ENCODE measurements around the gene CNIH3.
"Not testable (repeated sequence)": the region's sequence is repeated elsewhere in the genome, so short reads cannot be mapped to it uniquely, and the experiment has no call there.

The CNIH3 gene

GRCh38 chr1:224615861-224616755, at the start of gene CNIH3:
Gene CNIH3 (plus strand): TSS chr1:224616317. CDS start chr1:224617175, 858 bp downstream.
- no peak for DNase-seq (ENCODE audit: low spot score)

GRCh38 chr1:224566492-224566891, 49.6 kb upstream of the CNIH3 start:
- not testable (repeated sequence) for DNase-seq (ENCODE audit: low spot score)

- DNase-seq (ENCODE audit: low spot score): no peak
Observed at GRCh38 chr1:224569276-224569675, 46.8 kb upstream of the CNIH3 start.

GRCh38 chr1:224571975-224572374, 44.1 kb upstream of the CNIH3 start:
- not testable (repeated sequence) for DNase-seq (ENCODE audit: low spot score)

- no peak for DNase-seq (ENCODE audit: low spot score)
Observed at GRCh38 chr1:224579526-224579925, 36.6 kb upstream of the CNIH3 start.

GRCh38 chr1:224580006-224580405, 36.1 kb upstream of the CNIH3 start:
- DNase-seq (ENCODE audit: low spot score): no peak

- DNase-seq (ENCODE audit: low spot score): no peak
Observed at GRCh38 chr1:224582041-224582440, 34.1 kb upstream of the CNIH3 start.

- no peak for DNase-seq (ENCODE audit: low spot score)
Observed at GRCh38 chr1:224583774-224584173, 32.3 kb upstream of the CNIH3 start.

- no peak for DNase-seq (ENCODE audit: low spot score)
Observed at GRCh38 chr1:224585051-224585450, 31.1 kb upstream of the CNIH3 start.

- no peak for DNase-seq (ENCODE audit: low spot score)
Observed at GRCh38 chr1:224587051-224587450, 29.1 kb upstream of the CNIH3 start.

- DNase-seq (ENCODE audit: low spot score): no peak
Observed at GRCh38 chr1:224588515-224588914, 27.6 kb upstream of the CNIH3 start.

GRCh38 chr1:224589006-224589405, 27.1 kb upstream of the CNIH3 start:
- DNase-seq (ENCODE audit: low spot score): no peak

GRCh38 chr1:224591326-224591725, 24.8 kb upstream of the CNIH3 start:
- DNase-seq (ENCODE audit: low spot score): no peak

- DNase-seq (ENCODE audit: low spot score): no peak
Observed at GRCh38 chr1:224592636-224593582, 23.2 kb upstream of the CNIH3 start.

GRCh38 chr1:224594360-224594759, 21.8 kb upstream of the CNIH3 start:
- no peak for DNase-seq (ENCODE audit: low spot score)

GRCh38 chr1:224594851-224595250, 21.3 kb upstream of the CNIH3 start:
- DNase-seq (ENCODE audit: low spot score): no peak

- DNase-seq (ENCODE audit: low spot score): no peak
Observed at GRCh38 chr1:224605482-224606181, 10.5 kb upstream of the CNIH3 start.

- no peak for DNase-seq (ENCODE audit: low spot score)
Observed at GRCh38 chr1:224607188-224608148, 8.6 kb upstream of the CNIH3 start.

- no peak for DNase-seq (ENCODE audit: low spot score)
Observed at GRCh38 chr1:224609333-224609732, 6.8 kb upstream of the CNIH3 start.

GRCh38 chr1:224612246-224612645, 3.9 kb upstream of the CNIH3 start:
- DNase-seq (ENCODE audit: low spot score): no peak

GRCh38 chr1:224613486-224613885, 2.6 kb upstream of the CNIH3 start:
- no peak for DNase-seq (ENCODE audit: low spot score)

Measured in NAMALWA (cell line).